ENCODE data around the gene NPHP1.

GRCh38 chr2:110130757-110131156 is 74.1 kb downstream of the NPHP1 start:
- TF ChIP-seq, protein P1, sequence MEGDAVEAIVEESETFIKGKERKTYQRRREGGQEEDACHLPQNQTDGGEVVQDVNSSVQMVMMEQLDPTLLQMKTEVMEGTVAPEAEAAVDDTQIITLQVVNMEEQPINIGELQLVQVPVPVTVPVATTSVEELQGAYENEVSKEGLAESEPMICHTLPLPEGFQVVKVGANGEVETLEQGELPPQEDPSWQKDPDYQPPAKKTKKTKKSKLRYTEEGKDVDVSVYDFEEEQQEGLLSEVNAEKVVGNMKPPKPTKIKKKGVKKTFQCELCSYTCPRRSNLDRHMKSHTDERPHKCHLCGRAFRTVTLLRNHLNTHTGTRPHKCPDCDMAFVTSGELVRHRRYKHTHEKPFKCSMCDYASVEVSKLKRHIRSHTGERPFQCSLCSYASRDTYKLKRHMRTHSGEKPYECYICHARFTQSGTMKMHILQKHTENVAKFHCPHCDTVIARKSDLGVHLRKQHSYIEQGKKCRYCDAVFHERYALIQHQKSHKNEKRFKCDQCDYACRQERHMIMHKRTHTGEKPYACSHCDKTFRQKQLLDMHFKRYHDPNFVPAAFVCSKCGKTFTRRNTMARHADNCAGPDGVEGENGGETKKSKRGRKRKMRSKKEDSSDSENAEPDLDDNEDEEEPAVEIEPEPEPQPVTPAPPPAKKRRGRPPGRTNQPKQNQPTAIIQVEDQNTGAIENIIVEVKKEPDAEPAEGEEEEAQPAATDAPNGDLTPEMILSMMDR (IDR thresholded peaks at IDR 0.05): no peak
- TF ChIP-seq POLR2A (IDR thresholded peaks at IDR 0.05): no peak
